Stimulated activated CD4-positive, alpha-beta T cell treated with anti-CD3 and anti-CD28 coated beads, Interleukin-4, amount 100 ng/mL, for 4 hours (primary cell): ENCODE results near the gene PDIA6.
"Not testable (repeated sequence)": the region's sequence is repeated elsewhere in the genome, so short reads cannot be mapped to it uniquely, and the experiment has no call there.

ENCODE experiments used
- DNase-seq, 2 experiments: peaks; one replicate each; pipeline ENCODE4 v3.0.0-alpha.2; 2020

Gene PDIA6

GRCh38 chr2:10806543-10806942, 6.0 kb downstream of the PDIA6 start:
- DNase-seq = no peak

DNA sequence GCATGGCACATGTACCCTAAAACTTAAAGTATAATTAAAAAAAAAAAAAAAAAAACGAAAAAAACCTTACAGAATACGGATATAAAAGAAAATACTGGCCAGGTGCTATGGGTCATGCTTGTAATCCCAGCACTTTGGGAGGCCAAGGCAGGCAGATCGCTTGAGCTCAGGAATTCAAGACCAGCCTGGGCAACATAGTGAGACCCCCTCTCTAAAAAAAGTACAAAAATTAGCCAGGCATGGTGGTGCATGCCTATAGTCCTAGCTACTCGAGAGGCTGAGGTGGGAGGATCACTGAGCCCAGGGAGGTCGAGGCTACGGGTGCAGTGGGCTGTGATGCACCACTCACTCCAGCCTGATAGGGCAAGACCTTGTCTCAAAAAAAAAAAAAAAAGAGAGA, 6.6 kb downstream of the PDIA6 start:
- not testable (repeated sequence) for DNase-seq

DNA sequence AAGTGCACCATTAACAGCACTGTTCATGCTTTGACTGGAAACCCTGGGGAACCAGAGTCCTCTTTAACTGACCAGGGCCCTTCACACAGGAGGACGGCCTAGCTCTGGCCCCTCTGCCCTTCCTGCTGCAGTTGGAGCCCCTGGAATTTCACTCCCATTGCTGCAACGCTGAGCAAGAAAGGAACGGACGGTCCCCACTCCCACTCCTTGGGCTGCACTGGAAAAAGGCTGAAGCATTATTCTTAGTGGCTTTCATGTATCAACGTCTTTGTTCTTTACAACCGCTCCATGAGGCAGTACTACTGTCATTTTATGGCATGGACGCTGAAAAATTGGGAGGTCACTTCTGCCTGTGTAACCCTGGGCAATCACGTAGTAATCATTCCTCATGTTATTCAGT, 9.9 kb downstream of the PDIA6 start:
- no peak for DNase-seq

DNA sequence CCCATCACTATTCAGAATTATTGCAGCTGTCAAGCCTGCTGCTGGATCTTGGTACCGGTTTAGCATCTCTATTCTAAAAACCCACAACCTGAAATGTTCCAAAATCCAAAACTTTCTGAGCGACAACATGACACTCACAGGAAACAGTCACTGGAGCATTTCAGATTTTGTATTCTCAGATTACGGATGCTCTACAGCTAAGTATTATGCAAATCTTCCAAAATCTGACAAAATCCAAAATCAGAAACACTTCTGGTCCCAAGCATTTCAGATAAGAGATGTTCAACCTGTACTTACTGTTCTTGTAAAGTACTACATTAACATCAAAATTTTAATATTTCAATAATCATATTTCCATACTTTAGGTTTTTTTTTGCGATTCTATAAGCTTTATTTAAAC, 12.4 kb downstream of the PDIA6 start:
- DNase-seq = no peak

DNA sequence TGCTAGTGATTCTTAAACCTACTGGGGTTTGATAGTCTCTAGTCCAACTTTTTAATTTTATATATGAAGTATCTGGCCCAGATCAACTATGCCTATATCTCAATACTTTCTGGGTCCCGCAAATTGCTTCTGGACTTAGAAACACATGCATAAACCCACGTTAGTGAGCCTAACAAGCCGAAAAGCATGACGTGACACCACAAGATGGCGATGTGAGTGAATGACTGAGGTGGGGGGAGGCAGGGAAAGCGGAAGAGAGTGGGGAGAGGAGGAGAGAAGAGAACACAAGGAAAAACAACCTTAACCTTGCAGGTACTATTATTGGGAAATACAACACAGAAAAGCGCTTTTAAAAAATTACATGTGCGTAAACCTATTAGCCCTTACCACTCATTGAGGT, 13.8 kb downstream of the PDIA6 start:
- no peak for DNase-seq

- DNase-seq = no peak
Measured at GRCh38 chr2:10796703-10797102, 15.9 kb downstream of the PDIA6 start.

DNA sequence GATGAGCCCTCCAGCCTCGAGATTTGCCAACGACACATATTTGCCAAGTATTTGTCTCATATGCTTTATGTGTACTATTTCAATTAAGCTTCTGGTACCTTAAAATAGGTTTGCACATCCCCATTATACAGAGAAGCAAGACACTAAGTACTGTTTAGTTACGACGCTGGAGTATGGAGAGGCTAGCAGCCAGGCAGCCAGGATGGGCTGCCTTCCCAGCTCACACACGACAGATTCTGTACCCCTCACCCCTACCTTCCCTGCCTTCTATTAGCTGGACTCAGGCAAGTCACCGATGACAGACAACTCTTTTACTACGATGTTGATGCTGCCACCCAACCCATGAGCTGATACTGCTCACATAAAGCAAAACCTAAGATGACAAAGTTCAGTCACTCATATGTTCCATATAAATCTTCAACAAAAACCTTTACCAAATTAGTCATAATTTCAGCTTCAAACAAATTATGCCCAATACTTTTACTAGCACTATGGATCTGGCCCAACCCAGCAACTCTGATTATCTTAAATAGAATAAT, 17.0 kb downstream of the PDIA6 start:
- DNase-seq = no peak

- DNase-seq = no peak
Measured at GRCh38 chr2:10794876-10795275, 17.7 kb downstream of the PDIA6 start.

DNA sequence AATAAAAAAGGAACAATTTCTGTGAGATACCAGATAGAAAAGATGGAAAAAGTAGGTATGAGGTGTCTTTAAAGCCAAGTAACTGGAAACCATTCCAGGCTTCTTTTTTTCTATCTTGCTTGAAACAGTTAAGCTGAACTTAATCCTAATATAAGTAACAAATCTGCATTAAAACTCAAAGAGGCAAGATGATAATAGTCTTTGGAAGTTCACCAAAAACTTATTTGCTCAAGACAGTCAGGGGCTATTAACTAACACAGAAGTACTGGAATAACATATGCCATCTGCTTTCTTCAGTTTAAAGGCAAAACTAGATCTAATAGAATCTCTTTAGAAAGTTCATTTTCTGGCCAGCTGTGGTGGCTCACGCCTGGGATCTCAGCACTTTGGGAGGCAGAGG, 18.8 kb downstream of the PDIA6 start:
- no peak for DNase-seq

- no peak for DNase-seq
Measured at GRCh38 chr2:10792660-10793400, 19.8 kb downstream of the PDIA6 start.

- DNase-seq = no peak
Measured at GRCh38 chr2:10792001-10792634, 20.5 kb downstream of the PDIA6 start.

DNA sequence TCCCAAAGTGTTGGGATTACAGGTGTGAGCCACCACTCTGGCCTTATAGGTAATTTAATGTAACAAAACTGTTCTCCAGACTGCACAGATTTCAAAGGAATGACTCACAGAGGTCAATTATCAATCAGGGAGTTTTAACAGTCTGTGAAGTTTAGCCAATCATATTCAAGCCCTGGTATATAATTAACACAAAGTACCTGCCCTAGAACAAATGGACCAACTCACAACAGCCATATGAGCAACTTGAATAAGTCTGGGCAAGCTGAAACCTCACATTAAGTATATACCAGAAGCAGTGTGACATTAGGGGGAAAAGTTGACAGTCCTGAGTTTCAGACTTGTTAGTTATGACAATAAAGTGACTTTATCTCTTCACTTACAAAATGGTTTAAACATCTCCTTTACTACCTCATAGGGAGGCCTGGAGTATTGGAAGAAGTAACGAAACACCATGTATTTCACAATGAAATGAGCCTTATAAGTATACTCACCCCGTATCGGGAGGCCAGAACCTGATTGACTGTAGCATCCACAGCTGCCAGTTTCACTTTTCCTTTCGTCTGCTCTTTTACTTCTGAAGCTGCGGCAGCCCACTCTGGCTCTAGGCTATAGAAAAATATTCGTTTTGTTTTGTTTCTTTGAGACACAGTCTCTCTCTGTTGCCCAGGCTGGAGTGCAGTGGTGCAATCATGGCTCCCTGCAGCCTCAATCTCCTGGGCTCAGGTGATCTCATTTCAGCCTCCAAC, 22.2 kb downstream of the PDIA6 start:
- peak in 1 of 2 experiments; percentile 13 for DNase-seq

DNA sequence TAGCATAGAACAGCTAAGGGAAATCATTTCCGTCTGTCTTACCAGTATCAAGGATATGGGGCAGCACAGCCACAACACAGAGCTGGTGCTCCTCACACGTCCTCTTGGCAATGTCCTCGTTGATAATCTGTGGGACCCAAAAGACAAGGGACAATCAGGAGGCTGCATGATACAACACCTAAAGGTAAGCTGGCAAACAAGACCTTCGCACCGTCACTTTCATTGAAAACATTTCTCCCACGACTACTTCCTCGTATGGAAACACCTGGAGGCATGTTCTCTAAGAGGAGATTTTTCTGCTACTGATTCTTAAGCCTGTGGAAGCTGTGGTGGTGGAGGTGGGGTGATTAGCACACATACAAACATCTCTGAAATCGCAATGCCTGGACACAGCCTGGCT, 23.7 kb downstream of the PDIA6 start:
- no peak for DNase-seq

- peak in 1 of 2 experiments; percentile 21 for DNase-seq
Measured at GRCh38 chr2:10787176-10787968, 25.2 kb downstream of the PDIA6 start.

DNA sequence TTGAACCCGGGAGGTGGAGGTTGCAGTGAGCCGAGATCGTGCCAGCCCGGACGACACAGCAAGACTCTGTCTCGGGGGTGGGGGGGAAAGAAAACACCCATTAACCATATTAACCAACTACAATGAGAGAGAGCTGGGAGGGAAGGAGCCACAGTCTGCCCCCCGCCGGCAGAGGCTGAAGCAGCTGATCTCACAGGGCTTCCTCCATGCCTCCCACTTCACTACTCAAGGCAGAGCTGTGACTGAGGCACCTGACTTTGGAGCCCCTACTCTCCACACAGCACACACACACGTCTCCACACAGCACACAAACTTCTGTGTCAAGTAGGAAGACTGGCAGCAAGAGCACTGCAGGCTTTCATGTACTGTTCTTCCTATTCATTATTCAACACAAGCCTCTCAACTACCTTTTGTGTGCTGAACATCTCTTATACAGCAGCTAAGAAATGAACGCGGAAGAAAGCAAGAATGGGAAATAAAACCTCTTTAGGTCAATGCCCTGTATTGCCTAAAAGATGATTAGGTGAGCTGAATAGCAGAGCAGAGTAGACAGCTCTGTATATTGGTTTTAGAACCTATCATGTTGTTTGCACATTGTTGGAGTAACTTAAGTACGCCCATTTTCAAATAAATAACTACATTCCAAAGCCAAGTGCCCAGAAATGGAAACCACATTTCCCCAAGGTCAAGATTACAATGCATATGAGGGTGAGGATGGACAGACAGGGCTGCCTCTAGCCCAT, 26.2 kb downstream of the PDIA6 start:
- DNase-seq = no peak

DNA sequence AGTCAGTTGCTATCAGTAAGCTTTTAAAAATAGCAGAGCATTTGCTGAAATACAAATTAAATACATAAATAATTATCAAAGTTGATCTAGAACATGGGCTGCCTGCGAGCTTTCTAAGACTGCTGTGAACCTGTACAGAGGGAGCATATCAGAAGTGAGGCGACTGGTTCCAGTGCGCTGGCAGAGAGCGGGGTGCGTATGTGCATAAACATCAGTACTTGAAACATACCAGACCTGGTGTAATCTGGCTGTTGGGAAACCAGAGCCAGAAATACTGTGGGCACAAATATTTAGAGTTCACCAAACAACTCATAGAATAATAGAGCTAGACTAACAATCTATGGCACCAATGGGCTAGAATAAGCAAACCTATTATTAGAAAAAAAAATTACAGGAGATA, 27.3 kb downstream of the PDIA6 start:
- DNase-seq = no peak

DNA sequence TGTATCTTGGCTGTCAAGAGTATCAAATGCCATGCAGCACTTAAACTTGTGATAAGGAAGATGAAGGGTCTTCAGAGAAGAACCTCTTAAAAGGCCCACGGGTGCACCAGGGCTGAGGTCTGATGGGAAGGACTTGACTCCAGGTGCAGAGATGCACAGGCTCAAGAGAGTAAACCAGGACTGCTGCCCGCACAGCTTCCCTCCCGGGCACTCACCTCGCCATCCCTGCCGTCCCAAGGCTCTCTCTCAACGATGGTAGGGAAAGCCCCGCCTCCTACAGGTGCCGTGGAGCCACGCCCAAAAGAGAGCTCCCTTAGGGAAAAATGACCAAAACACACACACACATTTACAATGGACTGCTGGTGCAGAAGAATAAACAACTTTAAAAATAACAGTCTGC, 27.9 kb downstream of the PDIA6 start:
- DNase-seq = no peak

DNA sequence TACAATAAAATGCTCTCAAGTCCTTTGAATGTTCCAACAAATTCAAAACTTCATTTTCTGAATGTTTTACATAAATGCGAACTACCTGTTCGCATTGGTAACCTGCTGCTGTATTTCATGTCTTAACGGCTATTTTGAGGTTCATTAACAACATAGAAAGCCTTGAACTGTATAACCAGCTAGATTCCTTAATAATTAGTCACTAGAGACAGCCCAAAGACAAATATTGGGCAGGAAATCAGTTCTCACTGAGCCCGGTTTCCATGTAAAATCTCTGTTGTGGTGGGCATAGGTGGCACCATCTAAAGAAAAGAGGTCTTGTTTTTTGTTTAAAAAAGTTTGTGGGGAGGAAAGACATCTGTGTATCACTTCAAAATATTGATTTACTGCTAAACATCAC, 29.2 kb downstream of the PDIA6 start:
- no peak for DNase-seq

GRCh38 chr2:10781746-10782145, 30.8 kb downstream of the PDIA6 start:
- DNase-seq = no peak

DNA sequence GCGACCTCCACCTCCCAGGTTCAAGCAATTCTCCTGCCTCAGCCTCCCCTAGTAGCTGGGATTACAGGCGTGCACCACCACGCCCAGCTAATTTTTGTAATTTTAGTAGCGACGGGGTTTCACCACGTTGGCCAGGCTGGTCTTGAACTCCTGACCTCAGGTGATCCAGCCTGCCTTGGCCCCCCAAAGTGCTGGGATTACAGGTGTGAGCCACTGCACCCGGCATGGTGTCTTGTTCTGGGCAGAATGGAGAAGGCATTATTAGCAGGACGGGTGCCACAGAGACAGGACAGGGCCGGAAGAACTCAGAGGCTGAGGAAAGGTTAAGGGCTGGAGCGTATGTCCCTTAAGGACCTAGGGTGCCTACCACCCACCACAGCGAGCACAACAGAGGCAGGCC, 31.8 kb downstream of the PDIA6 start:
- not testable (repeated sequence) for DNase-seq

GRCh38 chr2:10780491-10780820, 32.1 kb downstream of the PDIA6 start:
- no peak for DNase-seq

GRCh38 chr2:10779776-10780490, 32.7 kb downstream of the PDIA6 start:
- DNase-seq = no peak
